Measurements from ENCODE around the gene STYX. TPM values are rescaled to one million over a fixed set of nuclear protein-coding genes. Genes with fewer than 3 reads are reported as not detected.
"Not testable (repeated sequence)": the region's sequence is repeated elsewhere in the genome, so short reads cannot be mapped to it uniquely, and the experiment has no call there.

The STYX gene
- total and polyA plus RNA-seq, 2 of the 4 experiments (the other 2 are of a cell fraction), result 5.8 to 7.5 TPM

DNA sequence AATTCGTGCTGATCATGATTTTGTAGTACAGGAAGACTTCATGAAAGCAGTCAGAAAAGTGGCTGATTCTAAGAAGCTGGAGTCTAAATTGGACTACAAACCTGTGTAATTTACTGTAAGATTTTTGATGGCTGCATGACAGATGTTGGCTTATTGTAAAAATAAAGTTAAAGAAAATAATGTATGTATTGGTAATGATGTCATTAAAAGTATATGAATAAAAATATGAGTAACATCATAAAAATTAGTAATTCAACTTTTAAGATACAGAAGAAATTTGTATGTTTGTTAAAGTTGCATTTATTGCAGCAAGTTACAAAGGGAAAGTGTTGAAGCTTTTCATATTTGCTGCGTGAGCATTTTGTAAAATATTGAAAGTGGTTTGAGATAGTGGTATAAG lies 2.5 kb upstream of the STYX start:
- H3K9me1 ChIP-seq (ENCODE audit: insufficient read depth, low read length); H3K4me1 ChIP-seq (ENCODE audit: control insufficient read depth, insufficient read depth, low read length); H3K18ac ChIP-seq (ENCODE audit: low read depth, low read length); H3K9me3 ChIP-seq (ENCODE audit: control insufficient read depth, insufficient read depth, low read length); ATAC-seq (ENCODE audit: low read depth); H3K4me2 ChIP-seq (ENCODE audit: low read depth, low read length); H3K27ac ChIP-seq (ENCODE audit: insufficient read depth, low read length); CTCF ChIA-PET; H3K4ac ChIP-seq (ENCODE audit: low read depth, low read length); dilution Hi-C loops (cut with HindIII; ENCODE audit: low sequenced_read_pairs, unreplicated experiment); H2BK5ac ChIP-seq (ENCODE audit: low read depth, low read length, poor library complexity, severe bottlenecking); H3K56ac ChIP-seq (ENCODE audit: extremely low read depth, insufficient read depth, low read length); BruUV-seq (replicated peaks); H4K91ac ChIP-seq (ENCODE audit: insufficient read depth, low read depth, low read length); H3K27me3 ChIP-seq (ENCODE audit: control insufficient read depth, insufficient read depth, low read length); H3K23ac ChIP-seq (ENCODE audit: low read depth, low read length); H2BK120ac ChIP-seq (ENCODE audit: low read depth, low read length); H2AFZ ChIP-seq (replicated peaks; ENCODE audit: low read length, poor library complexity); POLR2A ChIA-PET (ENCODE audit: unreplicated experiment); H3K9ac ChIP-seq (ENCODE audit: low read depth, low read length); H4K5ac ChIP-seq (ENCODE audit: low read depth, low read length); H4K8ac ChIP-seq (ENCODE audit: low read depth in 2 of 2, low read length in 2 of 2); H2BK15ac ChIP-seq (ENCODE audit: low read depth, low read length); in situ Hi-C loops (cut with MboI; ENCODE audit: low sequenced_read_pairs); H4K20me1 ChIP-seq (ENCODE audit: insufficient read depth, low read length); H2AK9ac ChIP-seq (replicated peaks; ENCODE audit: low read depth, low read length, poor library complexity); H2AK5ac ChIP-seq (ENCODE audit: low read depth, low read length); H2BK20ac ChIP-seq (ENCODE audit: low read depth, low read length); H3K14ac ChIP-seq (replicated peaks; ENCODE audit: low read depth, low read length); DNase-seq; H3K4me3 ChIP-seq (ENCODE audit: insufficient read depth, low read depth, low read length): not testable (repeated sequence)
- Histone ChIP-seq H3K79me1 (ENCODE audit: low read depth in 1 of 2, low read length in 2 of 2) (peaks cover 12 to 35% of the 10 kb centered on the region in 2 experiments), H3K36me3 (ENCODE audit: control insufficient read depth, insufficient read depth, low read length) (peaks cover 14% of the 10 kb centered on the region)
- intact Hi-C loops (cut with micrococcal nuclease), result loop anchor here (5.0 kb wide), 1 partner anchor 580 kb away; no protein-coding TSS in a partner anchor
- WGBS, 2 experiments (ENCODE audit: extremely low coverage in 2 of 2, insufficient read length in 1 of 2), result no CpG with 5 or more reads among the region's 2 CpGs

DNA sequence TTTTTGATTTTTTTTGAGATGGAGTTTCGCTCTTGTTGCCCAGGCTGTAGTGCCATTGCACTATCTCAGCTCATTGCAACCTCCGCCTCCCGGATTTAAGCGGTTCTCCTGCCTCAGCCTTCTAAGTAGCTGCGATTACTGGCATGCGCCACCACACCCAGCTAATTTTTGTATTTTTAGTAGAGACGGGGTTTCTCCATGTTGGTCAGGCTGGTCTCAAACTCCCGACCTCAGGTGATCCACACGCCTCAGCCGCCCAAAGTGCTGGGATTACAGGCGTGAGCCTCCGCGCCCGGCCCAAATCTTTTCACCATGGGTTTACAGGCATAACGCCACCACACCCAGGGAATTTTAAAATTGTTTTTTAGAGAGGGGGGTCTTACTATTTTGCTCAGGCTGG lies 931 bp upstream of the STYX start:
- CTCF ChIA-PET, result interaction anchor here (1.1 kb wide), 1 partner anchor 13 kb away, joined by 3 read pairs; no protein-coding TSS in a partner anchor
- 87% methylated on average over 4 of the region's 15 CpGs; no CpG with 5 or more reads in 1 of the 2 experiments for WGBS, 2 experiments (ENCODE audit: extremely low coverage in 2 of 2, insufficient read length in 1 of 2)
- BruUV-seq (replicated peaks); H2BK15ac ChIP-seq (ENCODE audit: low read depth, low read length); H3K9me3 ChIP-seq (ENCODE audit: control insufficient read depth, insufficient read depth, low read length); DNase-seq; H3K4me3 ChIP-seq (ENCODE audit: insufficient read depth, low read depth, low read length); H4K8ac ChIP-seq (ENCODE audit: low read depth in 2 of 2, low read length in 2 of 2); H2AK5ac ChIP-seq (ENCODE audit: low read depth, low read length); POLR2A ChIA-PET (ENCODE audit: unreplicated experiment); H3K9me1 ChIP-seq (ENCODE audit: insufficient read depth, low read length); H2BK5ac ChIP-seq (ENCODE audit: low read depth, low read length, poor library complexity, severe bottlenecking); H4K20me1 ChIP-seq (ENCODE audit: insufficient read depth, low read length); H3K18ac ChIP-seq (ENCODE audit: low read depth, low read length); H3K4ac ChIP-seq (ENCODE audit: low read depth, low read length); H3K56ac ChIP-seq (ENCODE audit: extremely low read depth, insufficient read depth, low read length); H2BK120ac ChIP-seq (ENCODE audit: low read depth, low read length); ATAC-seq (ENCODE audit: low read depth); dilution Hi-C loops (cut with HindIII; ENCODE audit: low sequenced_read_pairs, unreplicated experiment); H3K14ac ChIP-seq (replicated peaks; ENCODE audit: low read depth, low read length); H3K23ac ChIP-seq (ENCODE audit: low read depth, low read length); H3K9ac ChIP-seq (ENCODE audit: low read depth, low read length); H2AFZ ChIP-seq (replicated peaks; ENCODE audit: low read length, poor library complexity); H3K4me1 ChIP-seq (ENCODE audit: control insufficient read depth, insufficient read depth, low read length); H3K4me2 ChIP-seq (ENCODE audit: low read depth, low read length); H2AK9ac ChIP-seq (replicated peaks; ENCODE audit: low read depth, low read length, poor library complexity); H3K27ac ChIP-seq (ENCODE audit: insufficient read depth, low read length); H3K27me3 ChIP-seq (ENCODE audit: control insufficient read depth, insufficient read depth, low read length); H4K5ac ChIP-seq (ENCODE audit: low read depth, low read length); H4K91ac ChIP-seq (ENCODE audit: insufficient read depth, low read depth, low read length); H2BK20ac ChIP-seq (ENCODE audit: low read depth, low read length); in situ Hi-C loops (cut with MboI; ENCODE audit: low sequenced_read_pairs): not testable (repeated sequence)
- Histone ChIP-seq H3K36me3 (ENCODE audit: control insufficient read depth, insufficient read depth, low read length) (peaks cover 10% of the 10 kb centered on the region), H3K79me1 (ENCODE audit: low read depth in 1 of 2, low read length in 2 of 2) (peaks cover 9 to 40% of the 10 kb centered on the region in 2 experiments; a peak in 3 of 4 replicates)
- intact Hi-C loops (cut with micrococcal nuclease), result loop anchor here (5.0 kb wide), 1 partner anchor 578 kb away; no protein-coding TSS in a partner anchor
